A673 (cell line): ENCODE results near the gene KIAA0753. TPM values are rescaled to one million over a fixed set of nuclear protein-coding genes. Genes with fewer than 3 reads are reported as not detected.

Source experiments
- BruUV-seq: library from RNA; stranded (reverse); fragments of 400-500 nt; replicated peaks from 2 replicates; lab custom pipeline; 2021; lab: Mats Ljungman, UMichigan
- CTCF ChIA-PET: fragments of 300-600 bp; sonication (Branson Sonifier 250); formaldehyde crosslinking; loops from one replicate; lab custom pipeline; 2022; ENCODE audit warnings: antibody characterized with exemption; lab: Charles Lee
- POLR2A ChIA-PET: fragments of 300-600 bp; sonication (Branson Sonifier 250); formaldehyde crosslinking; loops from one replicate; lab custom pipeline; 2022; ENCODE audit warnings: antibody characterized with exemption; ENCODE audit not compliant: low non-redundant PET; lab: Charles Lee
- DNase-seq: peaks from one replicate; pipeline ENCODE4 v3.0.0-alpha.2; 2015; ENCODE audit warnings: low spot score
- H3K27ac ChIP-seq: fragments of 200-600 bp; sonication (generic); 2 replicates; pipeline ENCODE4 v1.5.1; 2016; ENCODE audit warnings: mixed run types, low read depth, mild to moderate bottlenecking, mixed read lengths, antibody characterized with exemption, low read length; ENCODE audit not compliant: poor library complexity, severe bottlenecking
- H3K27me3 ChIP-seq: fragments of 200-600 bp; sonication (generic); replicated peaks from 2 replicates; pipeline ENCODE4 v1.6.1; 2017; ENCODE audit warnings: mixed run types, low read depth, mild to moderate bottlenecking, mixed read lengths, antibody characterized with exemption, low read length; ENCODE audit not compliant: insufficient read depth, poor library complexity
- H3K36me3 ChIP-seq: fragments of 200-600 bp; sonication (generic); 2 replicates; pipeline ENCODE4 v1.6.1; 2016; ENCODE audit warnings: mixed run types, mild to moderate bottlenecking, mixed read lengths, antibody characterized with exemption, low read length; ENCODE audit not compliant: insufficient read depth, poor library complexity, severe bottlenecking
- H3K4me1 ChIP-seq: fragments of 200-600 bp; sonication (generic); 2 replicates; pipeline ENCODE4 v1.6.1; 2017; ENCODE audit warnings: mixed run types, mild to moderate bottlenecking, mixed read lengths, antibody characterized with exemption, low read length; ENCODE audit not compliant: insufficient read depth, poor library complexity, severe bottlenecking
- H3K4me3 ChIP-seq: fragments of 200-600 bp; sonication (generic); 2 replicates; pipeline ENCODE4 v1.5.1; 2016; ENCODE audit warnings: low read depth, mixed run types, mild to moderate bottlenecking, mixed read lengths, low read length; ENCODE audit not compliant: poor library complexity, severe bottlenecking
- H3K9me3 ChIP-seq: fragments of 200-600 bp; sonication (generic); 2 replicates; pipeline ENCODE4 v1.6.1; 2016; ENCODE audit warnings: mixed run types, low read depth, mild to moderate bottlenecking, mixed read lengths, antibody characterized with exemption, low read length; ENCODE audit not compliant: poor library complexity, severe bottlenecking
- CTCF ChIP-seq: fragments of 300-800, 200-600 bp; sonication (generic); conservative IDR thresholded peaks from 2 replicates; pipeline ENCODE4 v1.5.1; 2017; ENCODE audit warnings: low read depth, mild to moderate bottlenecking, antibody characterized with exemption, low read length, moderate library complexity, mixed read lengths
- EZH2 ChIP-seq: fragments of 200-600 bp; sonication (generic); IDR thresholded peaks from 2 replicates; pipeline ENCODE4 v1.6.1; 2017; ENCODE audit warnings: borderline replicate concordance, low read depth, mild to moderate bottlenecking, mixed read lengths, antibody characterized with exemption, low read length; ENCODE audit not compliant: poor library complexity, severe bottlenecking
- intact Hi-C: fragments of 100-400 bp; cut with micrococcal nuclease; formaldehyde crosslinking; loops from one replicate; pipeline ENCODE4 v1.10.0; 2022; ENCODE audit not compliant: unreplicated experiment
- total RNA-seq: library from RNA; stranded (reverse); gene quantifications from 2 replicates; pipeline ENCODE4 v1.2.3, GENCODE V29; 2021

The KIAA0753 gene
- total RNA-seq, 1 experiment from 2014 or later: 41.2 TPM

GRCh38 chr17:6681176-6681575 is 40.7 kb upstream of the KIAA0753 start:
- no peak for TF ChIP-seq CTCF
- no peak for DNase-seq
- Histone ChIP-seq H3K9me3 (no peaks in the 10 kb centered on the region), H3K4me1 (no peaks in the 10 kb centered on the region), H3K4me3 (no peak overlapping the region), H3K27me3 (peaks cover 16% of the 10 kb centered on the region), H3K36me3 (no peaks in the 10 kb centered on the region), H3K27ac (no peak overlapping the region)
- CTCF ChIA-PET: interaction anchor here (0.6 kb wide), 1 partner anchor 15 kb away, joined by 3 read pairs; no protein-coding TSS in a partner anchor
- intact Hi-C loops: no loop called here
- POLR2A ChIA-PET: no interaction called here
- no TSS peak for BruUV-seq

- H3K4me3 ChIP-seq: no peak overlapping the region
- ChIA-PET POLR2A (no interaction called here), CTCF (no interaction called here)
- H3K27me3 ChIP-seq: peaks cover 16% of the 10 kb centered on the region
- no peaks in the 10 kb centered on the region for H3K4me1 ChIP-seq
- no peak overlapping the region for H3K27ac ChIP-seq
- no peaks in the 10 kb centered on the region for H3K9me3 ChIP-seq
- no peaks in the 10 kb centered on the region for H3K36me3 ChIP-seq
- no peak for TF ChIP-seq EZH2
- no peak for TF ChIP-seq CTCF
- intact Hi-C loops: no loop called here
- no TSS peak for BruUV-seq
- no peak for DNase-seq
Measured at GRCh38 chr17:6679241-6679640, 38.7 kb upstream of the KIAA0753 start.

- no peaks in the 10 kb centered on the region for H3K4me1 ChIP-seq
- intact Hi-C loops: no loop called here
- no peaks in the 10 kb centered on the region for H3K9me3 ChIP-seq
- H3K36me3 ChIP-seq: no peaks in the 10 kb centered on the region
- CTCF ChIA-PET: no interaction called here
- no peak overlapping the region for H3K27ac ChIP-seq
- no peak overlapping the region for H3K4me3 ChIP-seq
- DNase-seq: no peak
- peaks cover 16% of the 10 kb centered on the region for H3K27me3 ChIP-seq
- TF ChIP-seq CTCF (no peak), EZH2 (no peak)
- POLR2A ChIA-PET: no interaction called here
- BruUV-seq: no TSS peak
Measured at GRCh38 chr17:6677946-6678345, 37.4 kb upstream of the KIAA0753 start.
